HG03039 (cell line): Measurements from ENCODE around the gene VGLL3.
"Not testable (repeated sequence)": the region's sequence is repeated elsewhere in the genome, so short reads cannot be mapped to it uniquely, and the experiment has no call there.

Experiments
- ATAC-seq: cut with Tn5 transposase; IDR thresholded peaks from one replicate; pipeline ENCODE4 v1.9.1; 2021; ENCODE audit warnings: mild to moderate bottlenecking, moderate library complexity; ENCODE audit not compliant: unreplicated experiment

The VGLL3 gene

DNA sequence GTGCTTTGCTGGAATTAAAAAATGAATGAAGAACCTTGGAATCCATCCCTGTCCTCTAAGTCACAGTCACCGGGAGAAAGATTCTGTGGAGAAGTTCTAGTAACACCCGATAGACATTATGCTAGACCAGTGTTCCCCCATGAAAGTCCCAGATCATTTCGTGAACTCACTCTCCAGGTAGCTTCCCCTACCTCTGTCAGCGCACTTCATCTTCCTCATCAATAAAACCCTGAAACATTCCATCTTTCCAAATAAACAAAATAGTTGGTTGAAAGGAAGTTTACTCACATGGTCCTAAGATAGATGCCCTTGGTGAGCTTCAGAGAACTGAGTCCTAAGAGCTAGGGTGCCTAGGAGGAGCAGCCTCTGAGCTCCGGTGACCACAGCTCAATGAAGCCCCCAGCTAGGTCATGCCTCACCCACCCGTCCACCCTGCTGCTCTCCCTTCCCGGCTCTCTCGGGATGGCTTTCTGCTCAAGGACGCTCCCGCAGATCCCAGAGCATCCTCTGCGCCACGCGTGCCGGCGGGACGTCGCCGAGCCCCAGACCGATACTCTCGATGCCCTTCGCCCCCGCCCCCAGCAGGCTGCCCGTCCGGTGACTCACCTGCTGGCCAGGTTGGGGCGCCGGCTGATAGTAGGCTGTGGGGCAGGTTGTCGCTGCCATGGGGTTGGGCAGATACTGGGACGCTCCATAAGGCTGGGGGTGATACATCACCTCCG is 776 bp downstream of the VGLL3 start:
- no peak for ATAC-seq

DNA sequence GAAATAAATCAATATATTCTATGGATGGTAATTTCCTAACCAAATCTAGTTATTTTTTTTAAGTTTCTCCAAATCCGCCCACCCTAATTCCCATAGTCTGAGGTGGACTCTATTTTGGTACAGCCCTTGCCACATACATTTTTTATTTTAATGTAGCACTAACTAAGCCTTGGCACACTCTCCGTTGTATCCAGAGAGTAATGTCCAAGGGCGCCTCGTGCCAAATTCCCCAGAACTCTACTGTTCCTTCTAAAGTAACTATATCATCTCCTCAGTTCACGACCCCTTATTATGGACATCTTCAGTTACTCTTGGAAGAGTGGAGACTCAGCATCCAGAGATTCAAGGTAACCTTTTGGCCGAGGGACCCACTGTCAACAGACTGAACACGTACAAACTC is 1.3 kb downstream of the VGLL3 start:
- no peak for ATAC-seq

DNA sequence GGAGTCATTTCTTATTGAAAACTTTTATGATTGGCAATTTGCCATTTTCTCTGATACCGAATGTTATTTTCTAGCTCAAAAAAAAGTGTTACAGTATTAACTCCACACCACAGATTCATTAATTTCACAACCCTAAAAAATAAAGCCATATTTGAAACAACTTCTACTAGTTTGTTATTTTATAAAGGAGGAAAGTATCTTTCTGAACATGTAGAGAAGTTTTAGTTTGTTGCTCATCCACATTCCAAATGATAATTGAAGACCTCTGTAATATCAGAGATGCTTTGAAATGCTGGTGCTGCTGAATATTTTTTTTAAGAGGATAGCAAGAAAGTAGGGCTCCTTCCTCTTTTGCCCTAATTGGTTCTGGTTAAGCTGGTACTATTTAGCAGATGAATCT is 1.9 kb downstream of the VGLL3 start:
- no peak for ATAC-seq

DNA sequence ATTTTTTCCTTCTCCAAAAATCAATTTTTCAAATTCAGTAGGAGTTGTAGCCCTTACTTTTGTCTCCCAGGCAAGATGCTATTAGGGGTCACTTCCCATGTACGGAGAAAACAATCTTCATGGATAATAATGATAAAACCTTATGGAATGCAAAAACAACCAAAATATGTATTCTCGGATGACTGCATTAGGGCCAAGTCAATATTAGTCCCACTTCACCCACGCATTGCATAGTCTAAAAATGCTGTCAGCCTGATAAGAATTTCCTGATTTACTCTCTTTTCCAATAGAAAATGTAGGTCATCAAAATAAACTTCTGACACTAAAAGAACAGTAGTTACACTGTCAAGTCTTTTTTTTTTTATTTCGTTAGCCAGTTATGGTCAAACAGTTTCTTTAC is 2.7 kb downstream of the VGLL3 start:
- ATAC-seq, result no peak

- no peak for ATAC-seq
Measured at GRCh38 chr3:86987421-86987715, 3.6 kb downstream of the VGLL3 start.

- no peak for ATAC-seq
Measured at GRCh38 chr3:86986671-86987420, 4.1 kb downstream of the VGLL3 start.

DNA sequence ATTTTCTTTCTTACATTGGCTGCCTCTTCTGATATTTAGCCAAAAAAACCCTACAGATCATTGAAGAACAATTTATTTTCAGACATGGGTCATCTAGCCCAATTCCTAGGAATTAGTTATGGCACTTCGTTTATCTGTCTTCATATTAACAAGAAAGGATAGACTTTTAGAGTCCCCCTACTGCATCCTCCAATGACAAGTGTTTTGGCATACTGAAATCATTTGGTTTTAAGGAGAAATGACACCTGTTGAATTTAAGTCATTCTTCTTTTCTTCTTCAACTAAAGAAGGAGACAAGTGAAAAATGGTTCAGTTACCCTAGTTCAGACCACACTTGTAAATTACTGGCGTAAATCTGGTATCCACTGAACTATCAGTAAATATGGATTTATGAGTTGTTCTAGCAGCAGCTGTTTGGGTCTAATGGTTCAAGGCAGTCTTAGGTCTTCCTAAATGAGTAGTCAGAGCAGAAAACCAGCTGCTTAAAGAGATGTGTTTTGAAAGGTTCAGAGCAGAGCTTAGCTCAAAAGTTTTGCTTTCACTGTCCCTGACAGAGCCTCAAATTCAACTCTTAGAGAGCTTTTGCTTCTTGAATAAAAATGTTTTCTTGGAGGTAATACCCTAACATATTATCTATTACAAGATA is 5.6 kb downstream of the VGLL3 start:
- ATAC-seq, result no peak

DNA sequence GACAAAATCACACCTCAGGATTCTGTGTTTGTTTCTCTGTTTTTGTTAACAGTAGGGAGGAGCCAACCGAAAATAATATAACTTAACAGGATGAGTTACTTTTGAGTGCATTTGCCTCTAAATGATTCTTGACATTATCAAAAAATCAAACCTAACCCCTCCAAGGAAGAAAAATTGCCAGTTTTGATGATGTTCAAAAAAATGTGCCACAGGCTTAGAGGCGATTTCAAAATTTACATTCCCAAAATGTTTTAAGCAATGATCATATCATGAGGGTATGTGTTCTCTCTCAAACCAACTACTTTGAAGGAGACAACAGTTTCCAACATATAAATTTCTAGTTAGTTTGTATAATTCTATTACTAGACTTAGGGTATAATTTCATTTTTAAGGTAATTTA is 6.7 kb downstream of the VGLL3 start:
- no peak for ATAC-seq

GRCh38 chr3:86982883-86983282 is 8.1 kb downstream of the VGLL3 start:
- no peak for ATAC-seq

- no peak for ATAC-seq
Measured at GRCh38 chr3:86978111-86978551, 12.8 kb downstream of the VGLL3 start.

DNA sequence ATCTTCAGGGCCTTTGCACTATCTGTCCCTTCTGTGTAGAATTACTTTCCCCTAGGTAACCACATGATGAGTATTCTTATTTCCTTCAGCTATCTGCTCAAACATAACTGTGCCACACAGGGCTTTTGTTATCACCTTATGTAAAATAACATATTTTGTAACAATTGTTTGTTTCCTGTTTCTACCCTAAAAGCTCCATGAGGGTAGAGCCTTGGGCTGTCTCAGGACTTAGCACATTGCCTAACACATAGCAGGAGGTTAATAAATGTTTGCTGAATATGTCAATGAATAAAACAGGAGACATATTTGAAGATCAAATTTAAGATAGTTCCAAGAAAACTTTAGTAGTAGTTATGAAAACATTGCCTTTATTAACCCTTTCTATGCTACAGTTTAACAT is 14.7 kb downstream of the VGLL3 start:
- no peak for ATAC-seq

GRCh38 chr3:86974177-86974576 is 16.8 kb downstream of the VGLL3 start:
- ATAC-seq, result not testable (repeated sequence)

GRCh38 chr3:86973440-86973839 is 17.5 kb downstream of the VGLL3 start:
- no peak for ATAC-seq

- ATAC-seq, result no peak
Measured at GRCh38 chr3:86969500-86970189, 21.3 kb downstream of the VGLL3 start.

DNA sequence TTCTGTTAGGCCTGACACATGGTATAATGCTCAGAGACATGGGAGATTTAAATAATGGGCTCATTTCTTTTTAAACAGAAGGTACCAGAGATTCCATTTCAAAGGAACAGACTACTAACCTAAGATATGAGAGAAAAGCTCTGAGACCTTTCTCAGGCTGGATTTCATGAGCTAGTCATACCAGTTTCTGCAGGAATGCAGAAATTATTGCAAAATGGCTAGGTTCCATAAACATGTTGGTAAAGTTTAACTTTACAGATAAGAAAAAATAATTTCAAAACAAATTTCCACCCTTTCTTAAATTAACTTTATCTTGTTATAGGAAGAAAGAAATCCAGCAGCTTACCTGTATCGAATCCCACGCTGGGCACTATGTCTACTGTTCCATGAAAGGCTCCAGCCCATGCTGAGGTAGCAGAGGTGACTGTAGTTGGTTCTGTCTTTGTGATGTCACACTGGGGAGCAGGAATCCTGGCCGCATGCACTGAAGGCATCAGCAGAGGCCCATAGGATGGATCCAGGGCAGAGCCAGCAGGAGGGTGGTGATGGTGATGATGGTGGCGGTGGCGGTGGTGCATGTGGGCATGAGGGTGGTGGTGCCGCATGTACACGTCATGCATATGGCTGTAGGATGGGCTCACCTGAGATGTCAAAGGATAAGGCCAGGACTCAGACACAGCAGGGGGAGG is 22.6 kb downstream of the VGLL3 start:
- no peak for ATAC-seq

DNA sequence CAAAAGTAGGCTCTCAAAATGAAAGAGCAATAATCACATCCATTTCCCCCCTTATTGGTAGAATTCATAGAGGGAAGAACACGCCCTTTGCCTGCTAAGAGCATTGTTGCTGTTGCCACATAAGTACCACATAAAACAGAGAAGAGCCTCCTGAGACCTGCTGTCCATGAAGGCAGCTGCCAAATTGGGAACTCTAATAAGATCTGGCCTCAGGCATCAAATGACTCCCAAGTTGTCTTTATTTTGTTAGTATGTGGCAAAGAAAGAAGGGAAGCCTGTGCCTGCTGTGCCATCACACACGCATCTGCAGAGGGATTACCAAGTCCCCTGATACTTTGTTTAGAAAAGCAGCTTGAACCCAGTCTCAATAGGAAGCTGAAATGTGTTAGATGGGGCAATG is 23.9 kb downstream of the VGLL3 start:
- ATAC-seq, result no peak

DNA sequence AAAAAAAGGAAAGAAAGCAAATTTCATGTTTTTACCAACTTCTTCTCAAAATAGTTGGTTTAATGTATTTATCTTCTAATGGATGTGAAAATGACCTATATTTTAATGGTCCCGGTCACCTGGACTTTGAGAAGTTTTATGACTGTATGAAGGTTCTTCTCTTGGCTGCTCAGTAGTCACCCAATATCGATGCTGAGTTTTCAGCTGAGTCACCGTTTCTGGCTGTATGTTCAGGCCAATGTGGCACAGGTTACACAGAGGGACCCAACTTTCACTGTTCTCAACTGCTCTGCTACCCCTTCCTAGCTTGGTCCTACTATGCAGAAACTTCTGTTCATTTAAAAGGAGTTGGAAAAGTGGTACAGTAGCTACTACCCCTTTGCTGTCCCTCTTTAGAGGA is 25.8 kb downstream of the VGLL3 start:
- ATAC-seq, result no peak

GRCh38 chr3:86963611-86964010 is 27.3 kb downstream of the VGLL3 start:
- ATAC-seq, result no peak

- ATAC-seq, result no peak
Measured at GRCh38 chr3:86961297-86961696, 29.7 kb downstream of the VGLL3 start.

- no peak for ATAC-seq
Measured at GRCh38 chr3:86960550-86960949, 30.4 kb downstream of the VGLL3 start.

DNA sequence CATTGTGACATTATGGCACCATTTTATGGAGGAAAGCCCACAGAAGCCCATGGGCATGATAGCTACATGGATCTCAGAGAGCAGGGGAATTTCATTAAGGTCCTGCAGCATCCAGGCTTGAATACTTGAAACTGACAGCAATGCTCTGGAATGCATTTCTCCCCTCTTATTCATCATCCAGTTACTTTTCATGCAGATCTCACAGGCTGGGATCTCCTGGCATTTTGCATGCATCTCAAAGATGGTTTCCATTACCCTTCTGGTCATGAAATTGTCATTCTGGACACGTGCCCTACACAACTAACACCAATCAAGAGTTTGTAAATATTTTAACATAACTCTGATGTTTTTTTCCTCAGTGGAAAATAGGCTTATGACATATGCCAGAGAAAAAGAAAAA is 32.4 kb downstream of the VGLL3 start:
- ATAC-seq, result no peak
